ENCODE data around the gene SNW1. TPM values are rescaled to one million over a fixed set of nuclear protein-coding genes. Genes with fewer than 3 reads are reported as not detected.
"Not testable (repeated sequence)": the region's sequence is repeated elsewhere in the genome, so short reads cannot be mapped to it uniquely, and the experiment has no call there.

The SNW1 gene
- total RNA-seq, 1 donor from 2014 or later = 57.0 TPM

DNA sequence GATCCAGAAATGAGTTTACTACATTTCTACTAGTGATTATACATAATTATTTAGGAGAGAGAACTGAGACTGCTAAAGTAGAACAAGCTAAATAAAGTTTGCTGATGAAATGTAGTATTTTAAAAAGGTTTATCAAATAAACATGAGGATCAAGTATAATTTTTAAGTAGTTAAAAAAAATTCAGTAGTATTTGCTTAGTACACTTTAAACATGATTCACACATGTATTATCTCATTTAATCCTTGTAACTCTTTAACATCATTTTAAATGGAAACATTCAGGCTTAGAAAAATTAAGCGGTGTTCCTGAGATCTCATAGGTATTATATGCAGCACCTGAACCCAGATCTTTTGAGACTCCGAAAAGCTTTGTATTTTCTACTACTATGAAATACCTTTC is 8.7 kb downstream of the SNW1 start:
- DNase-seq (ENCODE audit: low read depth) = no peak

DNA sequence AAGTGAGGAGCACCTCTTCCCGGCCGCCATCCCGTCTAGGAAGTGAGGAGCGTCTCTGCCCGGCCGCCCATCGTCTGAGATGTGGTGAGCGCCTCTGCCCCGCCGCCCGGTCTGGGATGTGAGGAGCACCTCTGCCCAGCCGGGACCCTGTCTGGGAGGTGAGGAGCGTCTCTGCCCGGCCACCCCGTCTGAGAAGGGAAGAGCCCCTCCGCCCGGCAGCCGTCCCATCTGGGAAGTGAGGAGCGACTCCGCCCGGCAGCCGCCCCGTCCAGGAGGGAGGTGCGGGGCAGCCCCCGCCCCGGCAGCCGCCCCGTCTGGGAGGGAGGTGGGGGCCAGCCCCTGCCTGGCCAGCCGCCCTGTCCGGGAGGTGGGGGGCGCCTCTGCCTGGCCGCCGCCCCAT is 13.5 kb downstream of the SNW1 start:
- not testable (repeated sequence) for DNase-seq (ENCODE audit: low read depth)

DNA sequence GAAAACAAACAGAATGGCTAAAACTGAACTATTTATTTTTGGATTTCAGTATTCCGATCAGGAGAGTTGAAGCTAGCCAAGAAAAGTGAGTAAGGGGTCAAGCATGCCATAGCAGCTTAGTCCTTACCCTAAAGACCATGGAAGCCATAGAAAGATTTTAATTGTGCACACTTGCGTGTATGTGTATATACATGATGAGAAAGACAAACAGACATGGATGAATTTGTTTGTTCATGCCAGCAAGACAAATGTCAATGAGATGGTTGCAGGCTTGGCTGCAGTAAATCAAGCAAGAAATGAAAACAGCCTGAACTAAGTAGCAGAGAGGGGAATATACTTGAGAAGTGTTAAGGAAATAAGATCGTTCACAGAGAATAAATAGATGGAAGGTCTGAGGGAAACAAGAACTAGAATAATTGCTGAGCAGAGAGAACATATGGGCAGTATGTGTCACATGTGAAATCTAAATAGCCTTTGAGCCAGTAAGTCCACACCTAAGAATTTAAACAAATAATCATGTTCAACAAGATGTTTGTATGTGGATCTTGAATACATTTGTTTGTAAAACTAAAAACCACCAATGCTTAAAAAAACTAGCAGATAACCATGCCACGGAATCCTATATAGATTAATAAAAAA is 14.8 kb downstream of the SNW1 start:
- no peak for DNase-seq (ENCODE audit: low read depth)

DNA sequence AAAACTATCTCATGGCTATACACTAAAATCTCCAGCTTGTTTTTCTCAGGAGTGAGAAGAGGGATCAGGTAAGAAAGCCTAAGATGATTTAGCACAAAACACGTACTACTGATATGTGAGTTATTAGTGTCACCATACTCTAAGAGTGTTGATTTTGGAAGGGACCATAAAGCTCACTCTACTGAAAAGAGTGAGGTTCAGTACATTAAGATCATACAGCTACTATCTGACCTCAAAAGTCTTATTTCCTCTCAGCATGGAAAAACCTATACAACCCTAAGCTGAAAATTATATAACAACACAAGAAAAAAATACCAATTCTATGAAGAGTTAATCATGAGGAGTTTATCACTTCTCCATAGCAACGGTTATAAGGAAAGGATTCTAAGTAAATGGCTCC is 19.5 kb downstream of the SNW1 start:
- DNase-seq (ENCODE audit: low read depth) = no peak

DNA sequence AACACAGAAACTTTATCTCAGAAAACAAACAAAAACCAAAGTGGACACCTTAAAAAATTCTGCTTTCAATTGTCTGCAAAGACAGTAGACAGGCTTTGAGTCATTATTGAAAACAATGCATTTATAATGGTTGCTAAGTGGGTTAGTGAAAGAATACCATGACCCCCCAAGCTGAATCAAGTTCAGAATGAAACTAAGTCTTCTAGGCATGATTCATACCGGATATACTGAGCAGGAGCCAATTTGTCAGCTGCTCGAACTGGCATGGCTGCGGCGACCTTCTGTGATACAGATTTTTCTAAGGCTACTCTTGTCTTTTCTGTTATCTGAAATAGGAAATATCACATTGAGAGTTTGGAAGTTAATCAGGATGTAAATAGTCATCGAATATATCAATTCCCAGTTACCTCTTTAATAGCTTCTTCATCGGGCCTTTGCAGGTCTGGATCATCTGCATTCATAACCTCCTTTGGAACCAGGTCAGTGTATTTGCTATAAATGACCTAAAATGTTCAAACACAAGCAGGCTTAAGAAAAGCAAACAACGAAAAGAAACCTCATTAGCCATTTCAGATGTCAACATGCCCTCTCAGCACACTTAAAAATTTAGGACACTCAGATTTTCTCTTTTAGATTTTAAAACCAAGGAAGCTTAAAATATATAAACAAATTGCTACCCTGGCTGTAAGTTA is 22.3 kb downstream of the SNW1 start:
- peak; percentile 49 for DNase-seq (ENCODE audit: low read depth)

GRCh38 chr14:77730976-77731497 is 29.9 kb downstream of the SNW1 start:
- DNase-seq (ENCODE audit: low read depth) = no peak

- DNase-seq (ENCODE audit: low read depth) = no peak
These were observed 38.7 kb downstream of the SNW1 start for GRCh38 chr14:77722301-77722700.

- DNase-seq (ENCODE audit: low read depth) = no peak
These were observed 39.5 kb downstream of the SNW1 start for GRCh38 chr14:77721437-77721836.

- no peak for DNase-seq (ENCODE audit: low read depth)
These were observed 43.2 kb downstream of the SNW1 start for GRCh38 chr14:77717608-77718305.

DNA sequence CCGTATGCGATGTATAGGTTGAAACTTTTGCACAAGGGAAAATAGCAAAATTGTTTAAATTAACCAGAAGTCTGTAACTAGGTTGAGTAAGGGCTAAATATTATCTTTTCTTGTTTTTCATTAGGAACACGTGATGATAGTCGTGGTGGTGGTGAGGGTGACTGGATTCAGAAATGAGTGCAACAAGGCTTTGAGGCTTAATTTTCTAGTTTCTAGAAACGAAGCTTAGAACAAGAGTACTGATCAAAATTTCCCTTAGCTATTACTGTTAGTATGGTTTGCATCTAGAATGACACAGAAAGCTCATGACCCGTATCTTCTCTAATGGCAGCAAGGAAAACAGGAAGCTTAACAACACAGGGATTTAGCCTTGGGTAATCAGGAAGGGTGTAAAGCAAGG is 46.0 kb downstream of the SNW1 start:
- DNase-seq (ENCODE audit: low read depth) = no peak

- no peak for DNase-seq (ENCODE audit: low read depth)
These were observed 50.6 kb downstream of the SNW1 start for GRCh38 chr14:77710364-77710763.

- no peak for DNase-seq (ENCODE audit: low read depth)
These were observed 51.5 kb downstream of the SNW1 start for GRCh38 chr14:77709412-77709811.

GRCh38 chr14:77708749-77709148 is 52.2 kb downstream of the SNW1 start:
- DNase-seq (ENCODE audit: low read depth) = no peak

GRCh38 chr14:77707724-77708408 is 53.1 kb downstream of the SNW1 start, which contains the start of the genes ALKBH1 and SLIRP:
TSS of gene ALKBH1 (minus strand) at chr14:77708023. CDS start at chr14:77708004, 19 bp downstream.
TSS of gene SLIRP (plus strand) at chr14:77708103. CDS start at chr14:77708112, 9 bp downstream.
- peak; percentile 64 for DNase-seq (ENCODE audit: low read depth)

DNA sequence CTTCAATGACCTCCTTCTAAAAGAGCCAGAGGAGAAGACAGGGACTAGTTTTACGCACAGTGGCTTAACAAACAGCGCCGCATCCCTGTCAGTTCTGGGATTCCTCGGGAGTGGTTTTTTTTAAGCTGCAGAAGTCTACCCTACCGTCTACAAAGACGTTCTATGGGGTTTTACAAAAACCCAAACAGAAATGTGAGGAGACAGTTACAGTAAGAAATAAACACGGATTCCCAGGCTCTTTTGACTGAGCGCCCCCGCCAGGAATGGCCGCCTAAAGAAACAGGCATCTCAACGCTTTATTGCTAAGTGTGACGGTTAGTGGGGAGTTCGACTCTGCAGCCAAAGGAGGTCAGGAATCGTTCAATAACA is 53.6 kb downstream of the SNW1 start:
- peak; percentile 44 for DNase-seq (ENCODE audit: low read depth)

DNA sequence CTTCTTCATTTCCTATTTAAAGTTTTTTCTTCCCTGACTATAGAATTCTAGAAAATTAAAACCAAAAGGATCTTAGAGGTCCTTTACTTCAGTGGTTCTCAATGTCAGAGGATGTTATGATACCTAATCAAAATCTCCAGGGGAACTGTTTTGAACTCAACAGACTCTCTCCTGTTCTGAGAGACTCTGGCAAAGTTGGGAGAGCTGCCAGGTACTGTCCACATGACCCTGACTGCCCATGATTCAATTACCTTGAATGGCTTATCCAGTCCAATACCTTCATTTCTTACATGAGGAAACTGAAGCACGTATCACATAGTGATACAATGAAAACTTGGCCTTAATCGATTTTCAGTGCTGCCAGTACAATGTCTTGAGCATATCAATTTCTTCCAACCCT is 69.7 kb downstream of the SNW1 start:
- peak; percentile 42 for DNase-seq (ENCODE audit: low read depth)

DNA sequence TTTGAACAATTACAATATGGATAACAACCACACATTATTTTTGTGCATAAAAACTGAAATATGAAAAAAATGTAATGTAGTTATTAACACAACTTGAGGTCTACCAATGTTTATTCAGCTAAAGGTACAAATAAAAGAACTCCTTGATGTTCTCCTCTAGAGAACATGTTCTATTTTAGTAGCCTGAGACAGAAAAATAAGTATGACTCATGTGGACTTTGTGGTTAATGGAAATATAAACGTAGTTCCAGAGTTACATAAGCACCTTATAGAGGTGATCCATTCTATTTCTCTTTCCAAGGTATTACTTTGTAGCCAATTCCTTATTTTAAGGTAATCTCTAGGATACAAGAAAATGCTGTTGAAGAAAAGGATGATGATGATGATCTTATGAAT is 78.8 kb downstream of the SNW1 start:
- peak; percentile 75 for DNase-seq (ENCODE audit: low read depth)

DNA sequence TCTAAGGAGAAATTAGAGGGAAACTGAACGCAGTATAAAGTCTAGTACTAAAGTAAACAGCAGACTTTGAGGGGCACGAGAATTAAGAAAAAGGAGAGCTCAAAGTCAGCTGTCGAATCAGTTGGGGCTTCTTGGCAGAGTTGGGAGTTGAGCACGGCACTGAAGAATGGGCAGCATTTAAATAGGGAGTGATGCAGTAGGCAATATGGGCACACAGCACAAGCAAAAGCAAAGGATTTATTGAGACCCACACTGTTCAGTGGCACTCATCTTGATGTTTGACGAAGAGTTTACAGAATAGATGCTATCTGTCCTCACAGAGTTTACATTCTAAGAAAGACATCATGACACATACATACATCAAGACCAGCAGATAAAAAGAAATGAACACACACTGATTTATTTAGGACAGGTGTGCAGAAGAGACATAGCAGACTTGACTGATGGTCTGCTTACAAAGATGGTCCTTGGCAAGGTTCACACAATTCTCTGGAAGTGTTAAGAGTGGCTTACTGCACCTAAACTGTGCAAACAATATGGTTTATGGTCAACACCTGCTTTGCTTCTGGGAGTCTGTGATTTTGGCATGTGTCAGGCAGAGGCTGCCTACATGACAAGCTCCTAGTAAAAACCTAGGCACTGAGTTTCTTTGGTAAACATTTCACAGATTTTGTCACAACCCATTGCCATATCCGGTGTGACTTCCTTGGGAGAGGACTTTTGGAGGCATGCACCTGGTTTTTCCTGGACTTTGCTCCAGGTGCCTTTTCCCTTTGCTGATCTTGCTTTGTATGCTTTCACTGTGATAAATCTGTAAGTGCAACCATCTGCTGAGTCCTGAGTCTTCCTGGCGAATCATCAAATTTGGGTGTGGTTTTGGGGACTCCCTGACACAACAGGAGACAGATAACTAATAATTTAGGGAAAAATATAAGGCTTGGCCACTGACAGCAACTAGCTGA is 79.5 kb downstream of the SNW1 start:
- peak; percentile 30 for DNase-seq (ENCODE audit: low read depth)

GRCh38 chr14:77674931-77675330 is 86.0 kb downstream of the SNW1 start:
- no peak for DNase-seq (ENCODE audit: low read depth)

- DNase-seq (ENCODE audit: low read depth) = no peak
These were observed 87.8 kb downstream of the SNW1 start for GRCh38 chr14:77673193-77673592.
